Renal pelvis (tissue), 12 donors: Measurements from ENCODE around the gene CYP2F1. TPM values are rescaled to one million over a fixed set of nuclear protein-coding genes. Genes with fewer than 3 reads are reported as not detected.
"Not testable (repeated sequence)": the region's sequence is repeated elsewhere in the genome, so short reads cannot be mapped to it uniquely, and the experiment has no call there.

Experiments
- DNase-seq: peaks from one replicate; pipeline ENCODE4 v3.0.0-alpha.2; 2013
- long read RNA-seq, 16 experiments: transcript quantifications; one replicate each; lab custom pipeline, GENCODE V29; 2026
- polyA plus RNA-seq, 3 donors: library from polyadenylated mRNA; unstranded; fragments of 120-200 nt; gene quantifications; one replicate each; pipeline ENCODE4 v1.2.1, GENCODE V29; 2013; ENCODE audit not compliant: insufficient read length in 3 of 3

CYP2F1 gene, protein sequence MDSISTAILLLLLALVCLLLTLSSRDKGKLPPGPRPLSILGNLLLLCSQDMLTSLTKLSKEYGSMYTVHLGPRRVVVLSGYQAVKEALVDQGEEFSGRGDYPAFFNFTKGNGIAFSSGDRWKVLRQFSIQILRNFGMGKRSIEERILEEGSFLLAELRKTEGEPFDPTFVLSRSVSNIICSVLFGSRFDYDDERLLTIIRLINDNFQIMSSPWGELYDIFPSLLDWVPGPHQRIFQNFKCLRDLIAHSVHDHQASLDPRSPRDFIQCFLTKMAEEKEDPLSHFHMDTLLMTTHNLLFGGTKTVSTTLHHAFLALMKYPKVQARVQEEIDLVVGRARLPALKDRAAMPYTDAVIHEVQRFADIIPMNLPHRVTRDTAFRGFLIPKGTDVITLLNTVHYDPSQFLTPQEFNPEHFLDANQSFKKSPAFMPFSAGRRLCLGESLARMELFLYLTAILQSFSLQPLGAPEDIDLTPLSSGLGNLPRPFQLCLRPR
- polyA plus RNA-seq = under 1 TPM in 1 of 3 donors, not detected in 2; 0.23 TPM
- long read RNA-seq, donor 1 = 0 reads
- long read RNA-seq, donor 2 = 0 reads
- long read RNA-seq, donor 3 = 0 reads
- long read RNA-seq, donor 4 = 0 reads
- long read RNA-seq, donor 5 = 0 reads
- long read RNA-seq, donor 6 = 0 reads
- long read RNA-seq, donor 7 = 0 reads
- long read RNA-seq, donor 8 = 0 reads
- long read RNA-seq, donor 9 = 0 reads
- long read RNA-seq, donor 10 = 0 reads
- long read RNA-seq, donor 11 = 0 reads
- long read RNA-seq, donor 12 = 0 reads
- long read RNA-seq, donor 13 = 0 reads
- long read RNA-seq, donor 14 = 0 reads
- long read RNA-seq, donor 15 = 0 reads
- long read RNA-seq, donor 16 = 0 reads

- DNase-seq = no peak
These were observed at the start of gene CYP2F1 for GRCh38 chr19:41114132-41114531. Gene CYP2F1, plus strand, starts transcription at chr19:41114432. Its CDS starts 1,757 bp downstream, at chr19:41116189.

DNA sequence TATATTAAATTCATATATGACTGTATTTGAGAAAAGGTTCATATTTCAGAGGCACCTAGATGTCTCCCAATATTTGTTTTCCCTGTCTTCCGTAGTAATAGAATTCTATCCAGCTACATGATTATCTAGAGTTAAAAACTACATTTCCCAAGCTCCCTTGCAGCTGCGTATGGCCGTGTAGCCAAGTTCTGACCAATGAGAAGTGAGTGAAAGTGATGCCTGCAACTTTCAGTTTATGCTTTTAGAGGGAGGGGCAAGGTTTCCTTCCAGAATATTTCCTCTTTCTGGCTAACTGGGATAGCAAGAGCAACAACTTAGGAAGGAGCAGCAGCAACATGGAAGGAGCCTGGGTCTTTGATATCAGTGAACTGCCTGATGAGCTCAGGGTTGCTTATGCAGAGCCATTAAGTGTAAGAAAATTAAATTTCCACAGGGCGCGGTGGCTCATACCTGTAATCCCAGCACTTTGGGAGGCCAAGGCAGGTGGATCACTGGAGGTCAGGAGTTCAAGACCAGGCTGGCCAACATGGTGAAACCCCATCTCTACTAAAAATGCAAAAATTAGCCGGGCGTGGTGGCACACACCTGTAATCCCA is 49.2 kb upstream of the CYP2F1 start:
- no peak for DNase-seq

DNA sequence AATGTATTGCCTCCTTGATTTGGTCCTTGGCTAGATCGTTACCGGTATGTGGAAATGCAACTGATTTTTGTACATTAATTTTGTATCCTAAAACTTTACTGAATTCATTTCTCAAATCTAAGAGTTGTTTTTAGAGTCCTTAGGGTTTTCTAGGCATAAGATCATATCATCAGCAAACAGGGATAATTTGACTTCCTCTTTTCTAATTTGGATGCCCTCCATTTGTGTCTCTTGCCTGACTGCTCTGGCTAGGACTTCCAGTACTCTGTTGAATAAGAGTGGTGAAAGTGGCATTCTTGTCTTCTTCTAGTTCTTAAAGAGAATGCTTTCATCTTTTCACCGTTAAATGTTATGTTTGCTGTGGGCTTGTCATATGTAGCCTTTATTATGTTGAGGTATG is 37.9 kb upstream of the CYP2F1 start:
- no peak for DNase-seq

GRCh38 chr19:41083516-41083915 is 30.7 kb upstream of the CYP2F1 start:
- DNase-seq = no peak

- no peak for DNase-seq
These were observed 28.4 kb upstream of the CYP2F1 start for GRCh38 chr19:41085748-41086415.

DNA sequence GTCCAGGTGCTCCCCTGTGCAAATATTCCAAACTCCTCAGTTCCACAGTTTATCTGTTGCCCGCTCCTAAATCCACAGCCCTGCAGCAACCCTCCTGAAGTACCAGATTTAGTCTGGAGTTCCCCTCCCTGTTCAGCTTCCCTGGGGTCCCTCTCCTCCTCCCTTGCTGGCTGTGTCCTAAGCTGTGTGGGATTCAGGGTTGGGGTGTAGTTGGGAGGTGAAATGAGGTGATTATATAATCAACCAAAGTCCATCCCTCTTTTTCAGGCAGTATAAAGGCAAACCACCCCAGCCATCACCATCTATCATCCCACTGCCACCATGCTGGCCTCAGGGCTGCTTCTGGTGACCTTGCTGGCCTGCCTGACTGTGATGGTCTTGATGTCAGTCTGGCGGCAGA is 26.1 kb upstream of the CYP2F1 start, which contains the start of gene CYP2A13:
Gene CYP2A13, plus strand, starts transcription at position 301 of the 400 bp plus-strand sequence. Its CDS starts 21 bp downstream, at position 322.
- no peak for DNase-seq

GRCh38 chr19:41089959-41090358 is 24.3 kb upstream of the CYP2F1 start:
- no peak for DNase-seq

GRCh38 chr19:41095703-41096102 is 18.5 kb upstream of the CYP2F1 start:
- DNase-seq = no peak

- no peak for DNase-seq
These were observed 17.9 kb upstream of the CYP2F1 start for GRCh38 chr19:41096353-41096752.

- no peak for DNase-seq
These were observed 16.9 kb upstream of the CYP2F1 start for GRCh38 chr19:41097302-41097701.

- DNase-seq = no peak
These were observed 15.5 kb upstream of the CYP2F1 start for GRCh38 chr19:41098762-41099161.

DNA sequence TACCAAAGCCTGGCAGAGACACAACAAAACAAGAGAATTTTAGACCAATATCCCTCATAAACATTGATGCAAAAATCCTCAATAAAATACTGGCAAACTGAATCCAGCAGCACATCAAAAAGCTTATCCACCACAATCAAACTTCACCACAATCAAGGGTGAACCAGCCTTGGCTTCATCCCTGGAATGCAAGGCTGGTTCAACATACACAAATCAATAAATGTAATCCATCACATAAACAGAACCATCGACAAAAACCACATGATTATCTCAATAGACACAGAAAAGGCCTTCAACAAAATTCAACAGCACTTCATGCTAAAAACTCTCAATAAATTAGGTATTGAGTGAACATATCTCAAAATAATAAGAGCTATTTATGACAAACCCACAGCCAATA is 12.0 kb upstream of the CYP2F1 start:
- not testable (repeated sequence) for DNase-seq

GRCh38 chr19:41106177-41106576 is 8.1 kb upstream of the CYP2F1 start:
- no peak for DNase-seq

- no peak for DNase-seq
These were observed 2.9 kb upstream of the CYP2F1 start for GRCh38 chr19:41111296-41111695.

- no peak for DNase-seq
These were observed 2.4 kb upstream of the CYP2F1 start for GRCh38 chr19:41111750-41112295.

- no peak for DNase-seq
These were observed 1.4 kb upstream of the CYP2F1 start for GRCh38 chr19:41112728-41113290.

GRCh38 chr19:41116261-41116660 is 2.0 kb downstream of the CYP2F1 start:
- no peak for DNase-seq

DNA sequence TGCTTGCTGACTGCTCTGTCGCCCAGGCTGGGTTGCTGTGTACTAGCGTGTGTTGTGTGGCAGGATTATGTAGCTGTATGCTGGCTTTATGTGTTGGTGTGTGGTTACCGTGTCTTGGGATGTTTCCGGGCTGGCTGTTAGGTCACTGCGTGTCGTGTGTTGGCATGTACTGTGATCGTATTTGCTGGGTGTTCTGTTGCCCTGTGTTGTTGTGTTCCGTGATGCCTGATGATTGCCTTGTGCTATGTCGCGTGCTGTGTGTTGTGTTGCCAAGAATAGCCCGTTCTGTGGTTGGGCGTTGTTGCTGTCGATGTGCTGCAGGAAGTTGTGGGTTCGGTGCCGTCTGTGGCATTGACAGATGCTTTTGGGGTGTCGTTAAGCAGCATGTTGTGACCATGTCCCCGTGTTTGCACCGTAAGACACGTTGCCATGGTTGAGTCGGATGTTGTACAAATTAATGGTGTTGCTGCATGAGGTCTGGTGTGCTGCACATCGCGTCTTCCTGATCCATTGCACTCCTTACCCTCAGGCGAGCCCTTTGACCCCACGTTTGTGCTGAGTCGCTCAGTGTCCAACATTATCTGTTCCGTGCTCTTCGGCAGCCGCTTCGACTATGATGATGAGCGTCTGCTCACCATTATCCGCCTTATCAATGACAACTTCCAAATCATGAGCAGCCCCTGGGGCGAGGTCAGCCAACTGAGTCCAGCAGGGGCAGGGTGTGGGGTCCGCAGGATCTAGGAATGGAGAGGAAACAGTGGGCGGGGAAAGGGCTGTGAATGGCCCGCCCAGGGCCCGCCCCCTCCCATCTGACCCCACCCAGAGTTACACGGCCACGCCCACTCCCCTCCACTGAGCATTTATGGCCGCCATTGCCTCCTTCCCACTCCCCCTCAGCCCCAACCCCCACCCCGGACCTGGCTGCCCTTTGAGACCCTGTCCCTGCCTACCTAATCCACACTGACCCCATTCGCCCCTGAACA is 7.0 kb downstream of the CYP2F1 start:
- not testable (repeated sequence) for DNase-seq

GRCh38 chr19:41122846-41123245 is 8.6 kb downstream of the CYP2F1 start:
- not testable (repeated sequence) for DNase-seq
